ENCODE results near the gene ASB3. TPM values are rescaled to one million over a fixed set of nuclear protein-coding genes. Genes with fewer than 3 reads are reported as not detected.

Gene ASB3
- total RNA-seq, 1 experiment from 2014 or later, result 23.1 TPM

DNA sequence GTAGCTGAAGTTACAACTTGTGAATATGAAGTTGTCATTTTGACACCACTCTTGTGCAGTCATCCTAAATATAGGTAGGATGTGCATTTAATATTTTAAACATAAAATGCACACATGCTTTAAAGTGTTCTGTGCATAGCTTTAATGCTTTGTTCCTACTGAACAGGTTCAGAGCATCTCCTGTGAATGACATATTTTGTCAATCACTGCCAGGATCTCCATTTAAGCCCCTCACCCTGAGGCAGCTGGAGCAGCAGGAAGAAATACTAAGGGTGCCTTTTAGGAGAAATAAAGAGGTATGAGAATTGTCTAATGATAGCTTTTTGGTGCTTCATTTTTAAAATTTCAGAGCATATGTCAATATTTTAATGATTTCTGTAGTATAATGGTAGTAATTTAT lies 14.8 kb upstream of the ASB3 start:
- H3T11ph ChIP-seq (ENCODE audit: low read length), result no peak overlapping the region
- no peak overlapping the region for H2BK12ac ChIP-seq (ENCODE audit: insufficient read length, low read depth, low read length)
- no peak overlapping the region for H3K4ac ChIP-seq (ENCODE audit: low read depth, low read length)
- H3K27ac Mint-ChIP-seq, result no peak overlapping the region
- no peak overlapping the region for H2BK15ac ChIP-seq (ENCODE audit: low read depth, low read length)
- peaks cover 3 to 46% (median 29%) of the 10 kb centered on the region in 3 experiments; a peak in 5 of 7 replicates for H3K36me3 Mint-ChIP-seq (ENCODE audit: insufficient read depth in 1 of 3, low read depth in 3 of 3)
- no peaks in the 10 kb centered on the region for H3K23me2 ChIP-seq (ENCODE audit: insufficient read length, low read depth, low read length, poor library complexity, severe bottlenecking)
- no peaks in the 10 kb centered on the region for H3K79me2 ChIP-seq (ENCODE audit: insufficient read depth, low read length)
- no peak overlapping the region for H3K23ac ChIP-seq (ENCODE audit: insufficient read length, low read depth, low read length)
- H2BK120ac ChIP-seq (ENCODE audit: low read depth, low read length, poor library complexity, severe bottlenecking), result no peak overlapping the region
- no peak overlapping the region for H3K4me3 Mint-ChIP-seq
- H3K4me1 Mint-ChIP-seq, result no peaks in the 10 kb centered on the region
- DNase-seq, result no peak
- no peaks in the 10 kb centered on the region for H4K20me1 ChIP-seq (ENCODE audit: control insufficient read depth, insufficient read depth, insufficient read length)
- no peak overlapping the region for H4K8ac ChIP-seq (replicated peaks; ENCODE audit: insufficient read length, low read depth, low read length)
- H3K27ac ChIP-seq (ENCODE audit: insufficient read length, low read depth, low read length), result no peak overlapping the region
- no peak overlapping the region for H4K5ac ChIP-seq (ENCODE audit: insufficient read length, low read depth, low read length)
- no peak overlapping the region for H2BK20ac ChIP-seq (ENCODE audit: low read depth, low read length, poor library complexity, severe bottlenecking)
- no peaks in the 10 kb centered on the region for H3K27me3 ChIP-seq (ENCODE audit: insufficient read depth, low read length)
- H3K56ac ChIP-seq (ENCODE audit: insufficient read length, low read depth, low read length), result no peak overlapping the region
- H4K91ac ChIP-seq (ENCODE audit: insufficient read length, low read depth, low read length), result no peak overlapping the region
- no peak overlapping the region for H2BK5ac ChIP-seq (ENCODE audit: insufficient read length, low read length)
- no peak overlapping the region for H3K18ac ChIP-seq (ENCODE audit: insufficient read length, low read depth, low read length)
- no peak overlapping the region for H3K9ac ChIP-seq (ENCODE audit: extremely low read depth, insufficient read length, low read length)
- H3K14ac ChIP-seq (ENCODE audit: insufficient read depth, low read length), result no peak overlapping the region
- no peaks in the 10 kb centered on the region for H3K9me3 ChIP-seq (ENCODE audit: control insufficient read depth, low read depth, low read length)
- H3K4me1 ChIP-seq (ENCODE audit: insufficient read depth, low read length), result no peaks in the 10 kb centered on the region
- no peaks in the 10 kb centered on the region for H3K27me3 Mint-ChIP-seq (ENCODE audit: low read depth)
- H3K79me1 ChIP-seq (ENCODE audit: insufficient read depth, low read depth, low read length, poor library complexity, severe bottlenecking), result no peaks in the 10 kb centered on the region
- no peak overlapping the region for H2AK5ac ChIP-seq (ENCODE audit: insufficient read length, low read length)
- H3K4me2 ChIP-seq (ENCODE audit: insufficient read depth, insufficient read length, low read length), result no peak overlapping the region
- TF ChIP-seq CTCF (conservative IDR thresholded peaks at IDR 0.05), result no peak
- no peaks in the 10 kb centered on the region for H3K9me3 Mint-ChIP-seq
- no peak overlapping the region for H2AFZ ChIP-seq (ENCODE audit: low read length)

Measured in H9 (cell line).